Measurements from ENCODE around the gene UNC5C.

- TF ChIP-seq POLR2A (IDR thresholded peaks at IDR 0.05; ENCODE audit: low read length) (no peak), GATA1 (IDR thresholded peaks at IDR 0.05; ENCODE audit: low read depth, low read length) (no peak)
Measured at GRCh38 chr4:95371476-95372224, 177.1 kb downstream of the UNC5C start.

Measured in erythroblast (primary cell).